HG03520 (cell line): Measurements from ENCODE around the gene AGER.

Source experiments
- ATAC-seq: cut with Tn5 transposase; IDR thresholded peaks from one replicate; pipeline ENCODE4 v1.9.1; 2021; ENCODE audit warnings: mild to moderate bottlenecking, moderate library complexity; ENCODE audit not compliant: unreplicated experiment

The AGER gene

GRCh38 chr6:32173051-32173727 is 10.9 kb downstream of the AGER start:
- no peak for ATAC-seq

- ATAC-seq, result no peak
Observed at GRCh38 chr6:32171234-32171633, 12.8 kb downstream of the AGER start.

- ATAC-seq, result no peak
Observed at GRCh38 chr6:32170294-32170693, 13.8 kb downstream of the AGER start.

- ATAC-seq, result no peak
Observed at GRCh38 chr6:32168807-32169591, 15.1 kb downstream of the AGER start.

- ATAC-seq, result no peak
Observed at GRCh38 chr6:32168350-32168749, 15.7 kb downstream of the AGER start.

- ATAC-seq, result no peak
Observed at GRCh38 chr6:32167761-32168262, 16.2 kb downstream of the AGER start.

- ATAC-seq, result no peak
Observed at GRCh38 chr6:32167154-32167760, 16.8 kb downstream of the AGER start.

- ATAC-seq, result no peak
Observed at GRCh38 chr6:32166411-32167061, 17.5 kb downstream of the AGER start.

- ATAC-seq, result no peak
Observed at GRCh38 chr6:32164295-32164694, 19.8 kb downstream of the AGER start, which contains the start of gene EGFL8. TSS of gene EGFL8 (plus strand) at chr6:32164595. CDS start at chr6:32166166, 1,571 bp downstream.

GRCh38 chr6:32163559-32164258 is 20.3 kb downstream of the AGER start:
- ATAC-seq, result no peak

GRCh38 chr6:32158052-32158451 is 26.0 kb downstream of the AGER start:
- no peak for ATAC-seq

GRCh38 chr6:32156891-32157290 is 27.2 kb downstream of the AGER start:
- ATAC-seq, result no peak

GRCh38 chr6:32154514-32155161 is 29.4 kb downstream of the AGER start:
- ATAC-seq, result no peak

GRCh38 chr6:32153564-32154513 is 30.2 kb downstream of the AGER start, which contains the start of gene PPT2:
TSS of gene PPT2 (plus strand) at chr6:32154141. CDS start at chr6:32154595, 454 bp downstream.
- ATAC-seq, result no peak

GRCh38 chr6:32152769-32153563 is 31.1 kb downstream of the AGER start:
- ATAC-seq, result no peak

GRCh38 chr6:32151863-32152768 is 31.9 kb downstream of the AGER start, which contains the start of gene PRRT1:
TSS of gene PRRT1 (minus strand) at chr6:32151939. CDS start at chr6:32151827, 112 bp downstream.
- ATAC-seq, result no peak
